GM21717 (cell line): ENCODE results near the gene AP3S2.
"Not testable (repeated sequence)": the region's sequence is repeated elsewhere in the genome, so short reads cannot be mapped to it uniquely, and the experiment has no call there.

Experiments used
- ATAC-seq: cut with Tn5 transposase; IDR thresholded peaks from one replicate; pipeline ENCODE4 v1.9.1; 2021; ENCODE audit warnings: mild to moderate bottlenecking, moderate library complexity; ENCODE audit not compliant: unreplicated experiment

AP3S2 gene

DNA sequence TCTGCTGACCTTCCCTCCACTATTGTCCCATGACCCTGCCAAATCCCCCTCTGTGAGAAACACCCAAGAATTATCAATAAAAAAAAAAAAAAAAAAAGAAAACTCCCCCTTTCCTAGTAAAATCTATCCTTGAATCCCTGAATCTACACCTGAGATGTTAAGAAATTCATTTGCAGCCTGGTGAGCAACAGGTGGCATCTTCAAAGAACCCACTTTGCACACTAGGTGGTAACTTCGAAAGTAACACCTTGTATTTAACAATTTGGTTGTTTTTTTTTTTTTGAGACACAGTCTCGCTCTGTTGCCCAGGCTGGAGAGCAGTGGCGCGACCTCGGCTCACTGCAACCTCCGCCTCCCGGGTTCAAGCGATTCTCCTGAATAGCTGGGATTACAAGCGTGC is 24.3 kb downstream of the AP3S2 start:
- not testable (repeated sequence) for ATAC-seq

GRCh38 chr15:89864958-89865739 is 28.6 kb downstream of the AP3S2 start:
- no peak for ATAC-seq

- no peak for ATAC-seq
Observed at GRCh38 chr15:89863918-89864317, 29.9 kb downstream of the AP3S2 start.

DNA sequence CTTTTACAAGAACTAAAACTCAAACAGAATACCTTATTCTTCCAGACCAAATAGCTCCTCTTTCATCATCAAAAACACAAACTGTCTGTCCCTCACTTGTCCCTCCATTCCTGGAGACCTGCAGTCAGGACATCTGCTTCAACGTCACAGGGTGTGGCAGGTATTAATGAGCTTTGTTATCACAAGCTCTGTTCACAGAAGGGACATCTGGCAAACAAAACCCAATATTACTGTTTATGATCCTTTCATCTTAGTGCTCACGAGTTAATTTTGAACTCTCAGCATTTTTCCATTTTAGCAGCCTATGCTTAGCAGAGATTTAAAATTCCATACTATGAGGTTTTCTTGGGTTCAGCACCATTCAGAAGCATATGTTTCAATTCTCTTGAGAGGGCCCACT is 32.9 kb downstream of the AP3S2 start:
- no peak for ATAC-seq

- ATAC-seq: no peak
Observed at GRCh38 chr15:89860431-89860830, 33.4 kb downstream of the AP3S2 start.

DNA sequence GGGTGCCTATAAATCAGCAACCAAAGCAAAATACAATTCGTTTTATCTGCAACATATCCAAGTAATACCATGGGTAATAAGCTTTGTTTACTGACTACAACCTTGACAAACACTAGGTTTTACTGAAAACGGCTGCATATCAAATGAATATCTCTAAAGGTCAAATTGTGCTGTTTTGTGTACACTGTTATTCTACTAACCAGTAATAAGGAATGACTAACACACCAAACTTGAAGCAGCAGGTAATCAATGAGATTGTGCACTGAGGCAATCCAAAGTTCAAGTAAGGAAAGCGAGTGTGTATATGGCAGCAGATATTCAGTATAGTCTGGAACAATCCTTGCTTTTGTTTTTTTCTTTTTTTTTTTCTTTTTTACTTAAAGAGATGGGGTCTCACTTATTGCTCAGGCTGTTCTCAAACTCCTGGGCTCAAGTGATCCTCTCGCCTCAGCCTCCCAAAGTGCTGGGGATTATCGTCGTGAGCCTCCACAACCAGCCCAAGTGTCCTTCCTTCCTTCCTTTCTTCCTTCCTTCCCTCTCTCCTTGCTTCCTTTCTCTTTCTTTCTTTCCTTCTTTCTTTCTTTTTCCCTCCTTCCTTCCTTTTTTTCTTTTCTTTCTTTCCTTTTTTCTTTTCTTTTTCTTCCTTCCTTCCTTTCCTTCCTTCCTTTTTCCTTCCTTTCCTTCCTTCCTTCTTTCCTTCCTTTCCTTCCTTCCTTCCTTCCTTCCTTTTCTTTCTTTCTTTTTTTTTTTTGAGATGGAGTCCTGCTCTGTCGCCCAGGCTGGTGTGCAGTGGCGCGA is 34.9 kb downstream of the AP3S2 start:
- no peak for ATAC-seq

DNA sequence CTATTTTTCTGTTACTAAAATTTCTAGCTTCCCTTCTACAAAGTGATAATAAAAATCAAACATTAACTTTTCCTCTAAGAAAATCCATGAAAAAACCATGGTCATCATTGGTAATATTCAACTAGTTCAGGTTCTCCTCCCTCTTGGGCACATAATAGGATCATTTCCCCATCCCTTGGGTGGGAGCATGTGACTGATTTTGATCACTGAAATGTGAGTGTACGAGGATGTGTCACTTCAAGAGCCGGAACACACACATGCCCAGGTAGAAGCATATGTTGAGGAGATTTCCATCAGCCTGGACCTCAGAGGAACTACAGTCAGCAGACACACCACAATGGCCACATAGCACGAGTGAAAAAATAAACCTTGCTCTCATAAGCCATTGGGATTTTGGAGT is 36.1 kb downstream of the AP3S2 start:
- no peak for ATAC-seq

- ATAC-seq: no peak
Observed at GRCh38 chr15:89855948-89856347, 37.8 kb downstream of the AP3S2 start.

DNA sequence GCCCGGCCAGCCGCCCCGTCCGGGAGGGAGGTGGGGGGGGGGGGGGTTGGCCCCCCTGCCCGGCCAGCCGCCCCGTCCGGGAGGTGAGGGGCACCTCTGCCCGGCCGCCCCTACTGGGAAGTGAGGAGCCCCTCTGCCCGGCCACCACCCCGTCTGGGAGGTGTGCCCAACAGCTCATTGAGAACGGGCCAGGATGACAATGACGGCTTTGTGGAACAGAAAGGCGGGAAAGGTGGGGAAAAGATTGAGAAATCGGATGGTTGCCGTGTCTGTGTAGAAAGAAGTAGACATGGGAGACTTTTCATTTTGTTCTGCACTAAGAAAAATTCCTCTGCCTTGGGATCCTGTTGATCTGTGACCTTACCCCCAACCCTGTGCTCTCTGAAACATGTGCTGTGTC is 38.9 kb downstream of the AP3S2 start:
- not testable (repeated sequence) for ATAC-seq

DNA sequence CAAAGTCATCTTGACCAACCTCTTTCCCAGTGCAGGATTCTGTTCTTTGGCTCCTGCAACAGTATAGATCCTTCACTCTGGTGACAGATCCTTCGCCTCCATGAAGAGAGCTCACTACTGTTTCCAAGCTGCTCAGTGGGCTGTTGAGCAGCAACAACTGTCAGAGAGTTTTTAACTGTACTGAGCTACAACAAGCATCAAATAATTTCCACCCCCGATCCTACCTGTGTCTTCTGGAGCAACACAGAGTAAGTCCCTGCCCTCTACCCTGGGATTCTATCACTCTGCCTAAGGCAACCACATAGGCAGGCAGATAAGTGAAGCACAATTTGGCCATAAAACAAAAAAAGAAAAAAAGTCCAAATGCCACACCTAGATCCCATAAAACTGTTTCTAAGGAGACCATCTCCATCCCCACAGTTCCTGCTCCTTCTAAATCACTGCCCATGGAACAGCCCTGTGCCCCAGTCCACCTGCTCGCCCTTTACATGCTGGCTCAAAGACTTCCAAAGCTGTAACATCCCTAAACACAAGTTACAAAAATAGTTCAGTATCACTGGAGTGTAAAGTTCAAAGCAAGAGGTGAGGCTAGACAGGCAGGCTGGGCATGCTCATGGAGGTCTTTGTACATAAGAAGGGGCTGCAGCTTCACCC is 41.3 kb downstream of the AP3S2 start:
- no peak for ATAC-seq

- peak; percentile 61 for ATAC-seq
Observed at GRCh38 chr15:89851673-89852341, 42.0 kb downstream of the AP3S2 start.

GRCh38 chr15:89848970-89849292 is 44.9 kb downstream of the AP3S2 start:
- ATAC-seq: no peak

DNA sequence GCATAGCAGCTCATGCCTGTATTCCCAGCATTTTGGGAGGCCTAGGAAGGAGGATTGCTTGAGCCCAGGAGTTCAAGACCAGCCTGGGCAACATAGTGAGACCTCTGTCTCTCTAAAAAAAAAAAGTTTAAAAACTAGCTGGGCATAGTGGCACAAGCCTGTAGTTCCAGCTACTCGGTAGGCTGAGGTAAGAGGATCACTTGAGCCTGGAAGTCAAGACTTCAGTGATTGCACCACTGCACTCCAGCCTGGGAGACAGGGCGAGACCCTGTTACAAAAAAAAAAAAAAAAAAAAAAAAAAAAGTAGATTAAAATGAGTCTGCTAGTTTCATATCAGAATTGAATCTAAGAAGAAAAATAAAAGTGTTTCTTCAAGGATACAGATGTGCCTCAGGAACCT is 46.7 kb downstream of the AP3S2 start:
- no peak for ATAC-seq

DNA sequence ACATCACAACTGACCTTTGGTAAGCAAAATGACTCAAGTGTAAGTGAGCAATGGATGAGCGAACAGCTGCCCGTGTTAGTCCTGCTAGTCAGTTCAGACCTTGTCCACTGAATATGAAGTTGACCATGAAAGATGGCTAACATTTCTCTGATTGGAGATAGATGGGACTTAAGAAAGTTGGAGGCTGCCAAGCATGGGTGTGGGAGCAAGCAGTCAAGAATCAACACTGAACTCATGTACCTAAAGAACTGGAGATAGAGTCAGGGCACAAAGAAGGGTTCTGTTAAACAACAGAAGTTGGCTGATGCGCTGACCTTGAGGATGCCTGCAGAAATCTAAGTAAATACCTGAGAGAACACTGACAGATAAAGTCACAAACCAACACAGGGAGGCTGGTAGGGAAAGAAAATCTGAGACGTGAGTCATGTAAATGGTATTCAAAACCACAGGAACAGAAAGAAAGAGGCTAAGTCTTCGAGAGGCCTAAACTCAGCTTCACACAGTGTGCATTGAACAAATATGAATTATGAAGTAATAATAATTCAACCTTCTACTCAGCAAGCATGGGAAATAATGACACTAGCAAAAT is 48.4 kb downstream of the AP3S2 start:
- no peak for ATAC-seq

DNA sequence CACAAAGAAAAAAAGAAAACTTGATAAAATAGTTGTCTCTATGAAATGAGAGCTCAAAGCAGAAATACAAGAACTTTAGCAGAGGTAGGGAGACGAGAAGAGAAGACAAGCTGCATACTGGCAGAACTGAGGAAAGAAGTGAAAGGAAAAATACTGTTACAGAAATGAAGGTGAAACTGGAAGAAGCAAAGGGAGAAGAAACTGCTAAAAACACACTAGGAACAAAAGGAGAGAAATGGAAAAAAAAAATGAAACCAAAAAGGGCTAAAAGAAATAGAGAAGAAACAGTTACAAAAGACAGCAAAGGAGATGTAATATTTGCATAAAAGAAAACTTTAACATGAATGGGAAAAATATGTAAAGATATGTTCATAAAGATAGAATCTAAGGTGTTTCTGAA is 51.8 kb downstream of the AP3S2 start:
- ATAC-seq: no peak

DNA sequence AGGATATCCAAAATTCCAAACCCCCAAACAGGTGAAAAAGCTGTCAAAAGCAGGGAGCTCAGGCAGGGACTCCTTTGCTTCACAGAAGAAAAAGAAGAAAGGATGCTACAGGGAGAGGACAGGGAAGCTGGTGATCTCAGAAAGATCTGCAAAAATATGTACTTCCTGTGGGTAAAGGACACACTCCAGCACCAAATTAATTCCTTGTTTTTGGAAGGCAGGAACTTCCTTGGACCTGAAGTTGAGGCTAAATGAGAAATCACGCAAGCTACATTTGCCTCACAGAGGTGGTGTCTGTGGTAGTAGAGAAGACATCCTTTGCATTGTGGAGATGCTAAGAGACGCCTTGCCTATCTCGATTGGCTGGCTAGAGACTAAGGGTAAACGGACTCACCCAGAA is 52.5 kb downstream of the AP3S2 start:
- no peak for ATAC-seq

GRCh38 chr15:89839167-89839810 is 54.5 kb downstream of the AP3S2 start:
- ATAC-seq: no peak

GRCh38 chr15:89837830-89838178 is 56.0 kb downstream of the AP3S2 start:
- no peak for ATAC-seq

DNA sequence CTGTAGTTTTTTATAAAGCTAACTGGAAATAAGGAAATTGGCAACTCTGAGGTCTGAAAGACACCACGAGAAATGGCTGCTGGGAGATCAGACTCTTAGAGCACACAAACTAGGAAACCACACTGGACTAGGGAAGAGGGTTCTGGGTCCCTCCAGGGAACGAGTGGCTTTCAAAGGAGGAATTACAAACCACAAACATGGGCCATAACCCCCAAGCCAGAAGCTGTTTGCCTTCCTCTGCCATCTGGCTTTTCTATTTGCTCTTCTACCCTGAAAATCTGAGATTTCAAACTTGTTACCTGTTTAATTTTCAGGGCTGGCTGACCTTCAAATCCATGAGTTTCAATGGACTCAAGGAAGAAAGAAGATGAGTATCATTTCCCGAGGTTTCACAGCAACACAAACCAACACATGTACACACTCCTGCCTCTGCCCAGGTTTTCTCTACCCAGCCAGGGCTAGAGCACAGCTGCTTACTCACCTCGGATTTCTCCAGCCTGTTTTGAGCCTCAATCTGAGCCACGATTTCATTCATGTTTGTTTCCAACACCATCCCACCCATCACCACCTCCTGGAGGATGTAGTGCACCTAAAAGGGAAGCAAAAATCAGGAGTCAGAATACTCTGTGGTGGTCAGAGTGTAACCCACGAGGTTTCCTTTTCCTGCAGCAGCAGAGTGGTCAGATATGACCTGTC is 56.5 kb downstream of the AP3S2 start:
- ATAC-seq: no peak
